Measurements from ENCODE around the gene CKS2.

- no peak for TF ChIP-seq POLR2AphosphoS5 (IDR thresholded peaks at IDR 0.05; ENCODE audit: low read depth, low read length)
- TF ChIP-seq, protein P1, sequence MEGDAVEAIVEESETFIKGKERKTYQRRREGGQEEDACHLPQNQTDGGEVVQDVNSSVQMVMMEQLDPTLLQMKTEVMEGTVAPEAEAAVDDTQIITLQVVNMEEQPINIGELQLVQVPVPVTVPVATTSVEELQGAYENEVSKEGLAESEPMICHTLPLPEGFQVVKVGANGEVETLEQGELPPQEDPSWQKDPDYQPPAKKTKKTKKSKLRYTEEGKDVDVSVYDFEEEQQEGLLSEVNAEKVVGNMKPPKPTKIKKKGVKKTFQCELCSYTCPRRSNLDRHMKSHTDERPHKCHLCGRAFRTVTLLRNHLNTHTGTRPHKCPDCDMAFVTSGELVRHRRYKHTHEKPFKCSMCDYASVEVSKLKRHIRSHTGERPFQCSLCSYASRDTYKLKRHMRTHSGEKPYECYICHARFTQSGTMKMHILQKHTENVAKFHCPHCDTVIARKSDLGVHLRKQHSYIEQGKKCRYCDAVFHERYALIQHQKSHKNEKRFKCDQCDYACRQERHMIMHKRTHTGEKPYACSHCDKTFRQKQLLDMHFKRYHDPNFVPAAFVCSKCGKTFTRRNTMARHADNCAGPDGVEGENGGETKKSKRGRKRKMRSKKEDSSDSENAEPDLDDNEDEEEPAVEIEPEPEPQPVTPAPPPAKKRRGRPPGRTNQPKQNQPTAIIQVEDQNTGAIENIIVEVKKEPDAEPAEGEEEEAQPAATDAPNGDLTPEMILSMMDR (IDR thresholded peaks at IDR 0.05) = no peak
- TF ChIP-seq REST (IDR thresholded peaks at IDR 0.05; ENCODE audit: insufficient read depth in 1 of 2, low read depth in 2 of 2, low read length in 1 of 2) = no peak
- TF ChIP-seq SIN3A (IDR thresholded peaks at IDR 0.05; ENCODE audit: borderline replicate concordance, insufficient read depth, low read depth, low read length) = no peak
- no peak for TF ChIP-seq TCF7L2 (IDR thresholded peaks at IDR 0.05; ENCODE audit: low read depth, low read length)
Measured at GRCh38 chr9:89346696-89347095, 35.7 kb downstream of the CKS2 start.
